Measurements from ENCODE around the gene KRT20. TPM values are rescaled to one million over a fixed set of nuclear protein-coding genes. Genes with fewer than 3 reads are reported as not detected.
A peak's percentile ranks its signal among the peaks of the same experiment; 100 is the strongest.

KRT20 gene
- total and polyA plus RNA-seq, 9 of the 15 experiments (the other 6 are each of a cell fraction or from before 2014, with no cell fraction given) = 0.44 TPM; not detected in 8

DNA sequence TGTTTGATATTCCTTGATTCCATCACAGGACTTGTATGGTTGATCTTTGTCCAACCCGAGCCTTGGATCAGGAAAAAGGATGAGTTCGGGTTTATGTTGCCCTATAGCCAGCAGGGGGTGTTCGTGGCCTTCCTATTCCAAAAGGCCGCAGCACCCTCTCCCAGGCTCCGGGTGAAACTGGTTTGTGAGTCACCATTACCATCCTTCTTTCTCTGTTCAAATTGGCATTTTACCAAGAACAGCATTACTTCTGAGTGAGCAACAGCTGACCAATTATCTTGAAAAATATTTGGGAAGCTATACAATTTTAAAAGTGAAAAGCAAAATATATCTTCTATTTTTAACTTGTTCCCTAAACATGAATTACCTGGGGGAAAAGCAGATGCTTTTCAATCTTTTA is 24.3 kb upstream of the KRT20 start (continued):
- TF ChIP-seq BRCA1 (IDR thresholded peaks at IDR 0.05) = no peak
- TF ChIP-seq BRCA1 (CRISPR knock-in tag; IDR thresholded peaks at IDR 0.05) = no peak
- TF ChIP-seq STAG1 (CRISPR knock-in tag; IDR thresholded peaks at IDR 0.05; ENCODE audit: borderline replicate concordance) = no peak; the same call in 1 of the 2 replicates
- TF ChIP-seq, protein P1, sequence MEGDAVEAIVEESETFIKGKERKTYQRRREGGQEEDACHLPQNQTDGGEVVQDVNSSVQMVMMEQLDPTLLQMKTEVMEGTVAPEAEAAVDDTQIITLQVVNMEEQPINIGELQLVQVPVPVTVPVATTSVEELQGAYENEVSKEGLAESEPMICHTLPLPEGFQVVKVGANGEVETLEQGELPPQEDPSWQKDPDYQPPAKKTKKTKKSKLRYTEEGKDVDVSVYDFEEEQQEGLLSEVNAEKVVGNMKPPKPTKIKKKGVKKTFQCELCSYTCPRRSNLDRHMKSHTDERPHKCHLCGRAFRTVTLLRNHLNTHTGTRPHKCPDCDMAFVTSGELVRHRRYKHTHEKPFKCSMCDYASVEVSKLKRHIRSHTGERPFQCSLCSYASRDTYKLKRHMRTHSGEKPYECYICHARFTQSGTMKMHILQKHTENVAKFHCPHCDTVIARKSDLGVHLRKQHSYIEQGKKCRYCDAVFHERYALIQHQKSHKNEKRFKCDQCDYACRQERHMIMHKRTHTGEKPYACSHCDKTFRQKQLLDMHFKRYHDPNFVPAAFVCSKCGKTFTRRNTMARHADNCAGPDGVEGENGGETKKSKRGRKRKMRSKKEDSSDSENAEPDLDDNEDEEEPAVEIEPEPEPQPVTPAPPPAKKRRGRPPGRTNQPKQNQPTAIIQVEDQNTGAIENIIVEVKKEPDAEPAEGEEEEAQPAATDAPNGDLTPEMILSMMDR (IDR thresholded peaks at IDR 0.05 in 2 of 3, conservative IDR thresholded peaks at IDR 0.05 in 1 of 3; ENCODE audit: insufficient read depth in 2 of 3, low read depth in 1 of 3, low read length in 3 of 3) = peak; percentile 83 to 92 (median 87)
- no peak for TF ChIP-seq RBM22 (IDR thresholded peaks at IDR 0.05; ENCODE audit: low read depth, low read length, poor library complexity, severe bottlenecking)
- TF ChIP-seq, protein P2, sequence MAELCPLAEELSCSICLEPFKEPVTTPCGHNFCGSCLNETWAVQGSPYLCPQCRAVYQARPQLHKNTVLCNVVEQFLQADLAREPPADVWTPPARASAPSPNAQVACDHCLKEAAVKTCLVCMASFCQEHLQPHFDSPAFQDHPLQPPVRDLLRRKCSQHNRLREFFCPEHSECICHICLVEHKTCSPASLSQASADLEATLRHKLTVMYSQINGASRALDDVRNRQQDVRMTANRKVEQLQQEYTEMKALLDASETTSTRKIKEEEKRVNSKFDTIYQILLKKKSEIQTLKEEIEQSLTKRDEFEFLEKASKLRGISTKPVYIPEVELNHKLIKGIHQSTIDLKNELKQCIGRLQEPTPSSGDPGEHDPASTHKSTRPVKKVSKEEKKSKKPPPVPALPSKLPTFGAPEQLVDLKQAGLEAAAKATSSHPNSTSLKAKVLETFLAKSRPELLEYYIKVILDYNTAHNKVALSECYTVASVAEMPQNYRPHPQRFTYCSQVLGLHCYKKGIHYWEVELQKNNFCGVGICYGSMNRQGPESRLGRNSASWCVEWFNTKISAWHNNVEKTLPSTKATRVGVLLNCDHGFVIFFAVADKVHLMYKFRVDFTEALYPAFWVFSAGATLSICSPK (IDR thresholded peaks at IDR 0.05; ENCODE audit: borderline replicate concordance) = no peak
- TF ChIP-seq, protein P3, sequence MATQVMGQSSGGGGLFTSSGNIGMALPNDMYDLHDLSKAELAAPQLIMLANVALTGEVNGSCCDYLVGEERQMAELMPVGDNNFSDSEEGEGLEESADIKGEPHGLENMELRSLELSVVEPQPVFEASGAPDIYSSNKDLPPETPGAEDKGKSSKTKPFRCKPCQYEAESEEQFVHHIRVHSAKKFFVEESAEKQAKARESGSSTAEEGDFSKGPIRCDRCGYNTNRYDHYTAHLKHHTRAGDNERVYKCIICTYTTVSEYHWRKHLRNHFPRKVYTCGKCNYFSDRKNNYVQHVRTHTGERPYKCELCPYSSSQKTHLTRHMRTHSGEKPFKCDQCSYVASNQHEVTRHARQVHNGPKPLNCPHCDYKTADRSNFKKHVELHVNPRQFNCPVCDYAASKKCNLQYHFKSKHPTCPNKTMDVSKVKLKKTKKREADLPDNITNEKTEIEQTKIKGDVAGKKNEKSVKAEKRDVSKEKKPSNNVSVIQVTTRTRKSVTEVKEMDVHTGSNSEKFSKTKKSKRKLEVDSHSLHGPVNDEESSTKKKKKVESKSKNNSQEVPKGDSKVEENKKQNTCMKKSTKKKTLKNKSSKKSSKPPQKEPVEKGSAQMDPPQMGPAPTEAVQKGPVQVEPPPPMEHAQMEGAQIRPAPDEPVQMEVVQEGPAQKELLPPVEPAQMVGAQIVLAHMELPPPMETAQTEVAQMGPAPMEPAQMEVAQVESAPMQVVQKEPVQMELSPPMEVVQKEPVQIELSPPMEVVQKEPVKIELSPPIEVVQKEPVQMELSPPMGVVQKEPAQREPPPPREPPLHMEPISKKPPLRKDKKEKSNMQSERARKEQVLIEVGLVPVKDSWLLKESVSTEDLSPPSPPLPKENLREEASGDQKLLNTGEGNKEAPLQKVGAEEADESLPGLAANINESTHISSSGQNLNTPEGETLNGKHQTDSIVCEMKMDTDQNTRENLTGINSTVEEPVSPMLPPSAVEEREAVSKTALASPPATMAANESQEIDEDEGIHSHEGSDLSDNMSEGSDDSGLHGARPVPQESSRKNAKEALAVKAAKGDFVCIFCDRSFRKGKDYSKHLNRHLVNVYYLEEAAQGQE (IDR thresholded peaks at IDR 0.05; ENCODE audit: borderline replicate concordance) = peak; percentile 98
- TF ChIP-seq, protein P3 (CRISPR knock-in tag; IDR thresholded peaks at IDR 0.05; ENCODE audit: low read depth) = no peak
- peak; percentile 78 for TF ChIP-seq JUND (IDR thresholded peaks at IDR 0.05; ENCODE audit: borderline replicate concordance, low read depth, low read length)
- TF ChIP-seq JUND (tag; IDR thresholded peaks at IDR 0.05; ENCODE audit: borderline replicate concordance, low read depth, low read length) = peak; percentile 65; the same call in 1 of the 3 replicates
- TF ChIP-seq KLF16 (IDR thresholded peaks at IDR 0.05) = peak; percentile 79
- peak; percentile 92 for TF ChIP-seq FOSL1 (tag; conservative IDR thresholded peaks at IDR 0.05)
- TF ChIP-seq RUNX1 (IDR thresholded peaks at IDR 0.05; ENCODE audit: low read depth) = no peak
- TF ChIP-seq RCOR1 (IDR thresholded peaks at IDR 0.05; ENCODE audit: borderline replicate concordance in 1 of 2, low read depth in 2 of 2, low read length in 2 of 2) = peak in 1 of 2 experiments; percentile 41; a peak in 1 of 4 replicates
- 0 out of 4 replicates have a peak, but pooled peaks of 1 of the 2 experiments have one; percentile 31 for TF ChIP-seq MAZ (CRISPR knock-in tag; conservative IDR thresholded peaks at IDR 0.05 in 1 of 2, IDR thresholded peaks at IDR 0.05 in 1 of 2)
- TF ChIP-seq RAD21 (CRISPR knock-in tag; conservative IDR thresholded peaks at IDR 0.05 in 1 of 2, IDR thresholded peaks at IDR 0.05 in 1 of 2) = peak; percentile 92 to 93
- peak; percentile 87 for TF ChIP-seq SMC3 (conservative IDR thresholded peaks at IDR 0.05; ENCODE audit: insufficient read depth, low read depth, low read length)
